Measurements from ENCODE around the gene AGMO.

The AGMO gene

DNA sequence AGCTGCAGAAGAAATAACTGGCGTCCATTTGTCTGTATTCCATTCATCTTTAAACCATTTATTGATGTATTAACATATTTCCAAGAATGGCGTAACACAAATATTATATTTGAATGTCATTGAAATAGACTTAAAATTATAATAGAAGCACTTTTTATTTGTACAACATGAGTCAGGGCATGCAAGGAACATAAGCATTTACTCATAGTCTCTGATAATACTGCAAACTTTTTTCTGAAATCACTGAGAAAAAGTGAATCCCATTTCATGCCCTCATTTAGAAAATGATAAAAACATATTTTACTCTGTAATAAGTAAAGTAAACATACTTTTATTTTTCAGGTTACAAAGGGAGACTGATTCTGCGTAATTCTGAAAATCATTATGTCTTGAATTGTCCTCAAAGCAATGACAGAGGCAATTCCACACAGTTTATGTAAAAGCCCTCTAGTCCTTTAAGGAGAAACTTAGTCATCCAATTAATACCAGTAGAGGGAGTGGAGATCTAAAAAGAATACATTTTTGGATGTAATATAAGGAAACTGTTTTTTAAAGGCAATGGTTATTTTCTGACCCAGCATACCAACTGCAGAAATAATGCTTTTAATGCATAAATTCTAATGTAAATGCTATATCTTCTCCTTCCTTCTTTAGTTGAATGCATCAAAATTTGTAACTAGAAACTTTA lies 58.1 kb downstream of the AGMO start:
- no peak for TF ChIP-seq POLR2A (IDR thresholded peaks at IDR 0.05; ENCODE audit: low read depth, low read length)
- FAIRE-seq (peak; percentile 33), DNase-seq (ENCODE audit: insufficient read length, low spot score) (no peak)

DNA sequence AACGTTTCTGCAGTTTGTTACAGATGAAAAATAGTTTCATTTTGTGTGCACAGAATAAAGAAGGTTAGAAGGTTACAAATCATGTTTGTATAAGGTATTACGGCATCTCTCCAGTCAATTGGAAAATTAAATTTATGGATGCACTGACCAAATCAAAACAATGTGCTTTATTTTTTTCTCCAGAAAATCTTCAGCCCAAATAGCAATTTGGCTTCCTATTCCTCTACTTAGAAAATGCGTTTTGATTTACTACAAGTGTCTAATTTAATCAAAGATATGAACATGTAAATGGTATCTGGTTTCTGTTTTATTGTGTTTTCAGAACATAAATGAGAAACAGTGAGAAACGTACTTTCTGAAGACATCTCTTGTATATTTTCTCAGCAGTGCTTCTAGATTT lies 63.4 kb downstream of the AGMO start:
- DNase-seq (ENCODE audit: insufficient read length, low spot score) (no peak), FAIRE-seq (peak; percentile 75)
- no peak for TF ChIP-seq POLR2A (IDR thresholded peaks at IDR 0.05; ENCODE audit: low read depth, low read length)

DNA sequence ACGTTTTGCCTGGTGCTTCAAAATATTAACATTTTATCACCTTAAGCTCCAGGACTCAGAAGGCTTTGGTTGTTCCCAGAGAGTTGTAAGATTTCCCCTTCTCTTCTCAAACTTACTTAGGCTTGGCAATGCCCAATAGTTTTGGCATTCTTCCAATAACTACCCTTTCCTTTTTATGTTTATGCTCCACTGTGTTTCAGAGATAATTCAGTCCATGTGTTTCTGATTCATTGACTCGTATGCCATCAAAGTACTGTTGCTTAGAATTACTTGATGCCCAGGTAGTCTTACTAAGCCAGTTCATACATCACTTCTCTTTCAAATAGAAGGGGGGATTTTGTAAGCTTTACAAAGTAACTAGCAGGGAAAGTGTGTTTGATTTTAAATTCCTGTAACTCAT lies 66.6 kb downstream of the AGMO start:
- peak; percentile 53 for FAIRE-seq
- DNase-seq (ENCODE audit: insufficient read length, low spot score): no peak
- TF ChIP-seq POLR2A (IDR thresholded peaks at IDR 0.05; ENCODE audit: low read depth, low read length): no peak

DNA sequence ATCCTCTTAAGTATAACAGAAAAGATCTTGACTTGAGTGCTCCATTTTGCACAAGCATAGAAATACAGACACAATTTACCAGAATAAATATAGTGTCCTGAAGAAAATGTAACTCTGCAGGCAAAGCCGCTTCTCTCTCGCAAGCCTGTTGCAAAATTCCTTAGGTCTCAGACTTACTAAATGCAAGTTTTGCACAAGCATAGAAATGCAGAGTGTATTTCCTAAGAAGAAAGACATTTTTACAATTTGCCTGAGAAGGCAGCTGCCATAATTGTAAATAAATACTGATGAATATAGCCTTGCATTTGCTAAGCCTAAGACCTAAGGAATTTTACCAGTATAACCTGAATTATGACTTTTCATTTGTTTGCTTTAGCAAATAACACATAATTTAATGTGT lies 67.1 kb downstream of the AGMO start:
- DNase-seq (ENCODE audit: insufficient read length, low spot score): no peak
- FAIRE-seq: peak; percentile 11
- TF ChIP-seq POLR2A (IDR thresholded peaks at IDR 0.05; ENCODE audit: low read depth, low read length): no peak

DNA sequence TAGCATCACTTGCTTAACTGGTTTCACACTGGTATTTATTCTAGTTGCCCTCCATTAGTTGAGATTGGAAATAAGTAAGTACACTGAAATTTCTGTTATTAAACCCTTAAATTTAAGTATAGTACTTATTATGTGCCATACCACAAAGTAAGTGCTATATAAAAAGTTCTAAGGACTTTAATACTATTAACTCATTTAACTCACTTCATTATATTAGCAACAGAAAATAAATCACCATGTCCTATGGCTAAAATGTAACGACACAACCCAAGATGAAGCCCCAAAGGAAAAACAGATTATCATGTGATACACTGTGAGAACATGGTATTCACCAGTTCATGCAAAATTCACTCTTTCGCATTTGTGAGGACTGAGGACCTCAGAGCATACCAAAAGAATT lies 70.5 kb downstream of the AGMO start:
- peak; percentile 43 for FAIRE-seq
- no peak for DNase-seq (ENCODE audit: insufficient read length, low spot score)
- TF ChIP-seq POLR2A (IDR thresholded peaks at IDR 0.05; ENCODE audit: low read depth, low read length): no peak

DNA sequence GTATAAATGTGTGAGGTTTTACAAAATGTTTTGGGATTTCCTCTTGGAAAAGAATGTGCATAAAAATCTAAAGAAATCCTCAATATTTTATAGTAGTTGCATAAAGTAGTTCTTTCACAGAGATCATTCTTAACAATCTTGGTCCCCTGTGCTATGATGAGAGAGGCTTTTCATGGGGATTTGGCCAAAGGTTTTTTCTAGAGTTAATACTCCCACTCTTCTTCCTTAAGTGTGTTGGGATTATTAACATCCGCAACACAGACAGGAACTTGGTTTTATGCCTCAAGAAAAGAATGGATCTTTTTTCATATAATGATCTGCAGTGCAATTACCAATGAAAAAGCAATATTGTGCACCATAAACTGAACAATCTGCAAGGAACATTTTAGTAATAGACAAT lies 71.5 kb downstream of the AGMO start:
- FAIRE-seq (no peak), DNase-seq (ENCODE audit: insufficient read length, low spot score) (no peak)
- no peak for TF ChIP-seq POLR2A (IDR thresholded peaks at IDR 0.05; ENCODE audit: low read depth, low read length)

DNA sequence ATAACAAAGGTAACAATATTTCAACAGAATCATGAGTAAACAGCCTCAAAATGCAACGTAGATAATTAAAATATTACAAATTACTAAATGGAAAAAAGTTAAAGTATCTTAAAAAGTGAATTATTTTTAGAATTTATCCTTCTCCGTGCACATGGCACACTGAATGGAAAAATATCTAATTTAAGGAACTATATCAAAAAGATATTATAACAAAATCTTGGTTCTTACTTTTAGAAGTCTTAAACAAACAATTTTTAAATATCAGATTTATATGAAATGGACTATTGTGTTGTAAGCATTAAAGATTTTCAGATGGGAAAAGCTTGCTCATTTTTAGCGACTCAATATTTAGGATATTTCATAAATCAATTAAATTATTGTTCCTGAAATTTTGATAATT lies 72.0 kb downstream of the AGMO start:
- TF ChIP-seq POLR2A (IDR thresholded peaks at IDR 0.05; ENCODE audit: low read depth, low read length): no peak
- FAIRE-seq (no peak), DNase-seq (ENCODE audit: insufficient read length, low spot score) (no peak)

DNA sequence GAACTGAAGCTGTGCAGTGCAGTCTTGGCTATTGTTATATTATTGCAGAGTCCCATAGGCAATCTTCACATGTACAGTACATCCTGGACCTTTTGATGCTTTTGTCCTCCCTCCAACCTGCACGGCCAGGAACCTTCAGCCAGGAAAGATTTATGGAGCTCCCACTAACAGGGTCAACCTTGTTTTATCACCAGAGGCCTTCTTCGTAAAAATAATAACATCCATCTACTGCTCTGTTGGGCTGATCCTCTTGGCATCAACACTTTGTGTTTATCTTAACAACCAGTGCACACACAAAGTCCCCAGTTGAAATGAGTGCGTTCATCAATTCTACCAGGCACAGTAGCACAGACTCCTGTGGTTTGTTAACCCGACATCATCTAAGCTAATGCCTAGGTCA lies 72.4 kb downstream of the AGMO start:
- no peak for DNase-seq (ENCODE audit: insufficient read length, low spot score)
- peak; percentile 64 for FAIRE-seq
- TF ChIP-seq POLR2A (IDR thresholded peaks at IDR 0.05; ENCODE audit: low read depth, low read length): no peak

DNA sequence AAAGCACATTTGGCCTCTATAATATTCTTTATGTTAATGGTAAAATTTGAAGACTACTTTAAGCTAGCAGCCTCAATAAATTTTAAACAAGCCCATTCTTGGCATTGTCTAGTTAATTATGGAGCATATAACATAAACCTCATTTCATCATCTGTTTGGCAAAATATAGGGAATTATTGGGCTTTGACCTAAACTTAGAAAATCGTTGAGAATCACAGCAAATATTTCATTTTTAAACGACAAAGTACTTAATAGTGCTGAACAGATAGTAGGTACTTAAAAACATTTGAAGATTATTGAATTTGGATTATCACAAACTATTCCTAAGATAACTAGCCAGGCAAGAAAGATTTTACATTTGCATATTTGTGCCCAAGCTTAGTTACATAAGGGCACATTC lies 73.4 kb downstream of the AGMO start:
- FAIRE-seq: peak; percentile 78
- TF ChIP-seq POLR2A (IDR thresholded peaks at IDR 0.05; ENCODE audit: low read depth, low read length): no peak

DNA sequence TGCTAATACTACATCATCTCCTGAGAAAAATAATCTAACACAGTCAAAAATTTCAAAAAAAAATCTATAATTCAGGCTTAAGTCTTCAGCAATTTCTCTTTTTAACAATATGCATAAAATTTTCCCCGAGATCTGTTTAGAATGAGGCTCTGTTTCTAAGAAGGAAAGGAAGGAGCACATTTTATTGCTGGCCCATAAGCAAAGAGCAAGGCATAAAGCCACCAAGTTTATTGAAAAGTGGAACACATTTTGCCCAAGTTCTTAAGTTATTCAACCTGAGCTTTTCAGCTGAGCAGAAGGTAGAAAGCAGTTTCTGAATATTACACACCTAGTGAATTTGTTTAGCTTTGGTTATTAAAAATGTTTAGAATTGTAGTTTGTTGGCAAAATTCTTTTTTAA lies 73.9 kb downstream of the AGMO start:
- no peak for TF ChIP-seq POLR2A (IDR thresholded peaks at IDR 0.05; ENCODE audit: low read depth, low read length)
- FAIRE-seq: no peak
- no peak for DNase-seq (ENCODE audit: insufficient read length, low spot score)

More for the DNA sequence above, 73.4 kb downstream of the AGMO start:
- DNase-seq (ENCODE audit: insufficient read length, low spot score): no peak

DNA sequence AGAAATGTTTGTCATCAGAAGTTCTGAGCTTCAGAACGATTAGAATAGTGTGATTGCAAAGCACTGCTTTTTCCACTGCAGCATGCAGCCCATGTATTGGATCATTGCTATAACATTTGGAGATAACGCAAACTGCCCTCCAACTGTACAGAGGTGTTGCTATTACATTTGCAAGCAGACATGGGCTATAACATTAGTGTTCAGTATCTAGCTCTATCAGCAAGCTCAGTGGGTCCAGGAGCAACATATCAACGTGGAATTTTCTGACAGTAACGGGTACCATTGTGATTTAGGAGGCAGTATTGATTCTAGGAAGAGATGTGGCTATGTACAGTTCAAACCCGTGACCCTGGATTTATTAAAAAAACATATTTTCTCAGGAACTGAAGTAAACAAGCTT lies 75.8 kb downstream of the AGMO start:
- TF ChIP-seq POLR2A (IDR thresholded peaks at IDR 0.05; ENCODE audit: low read depth, low read length): no peak
- DNase-seq (ENCODE audit: insufficient read length, low spot score) (no peak), FAIRE-seq (peak; percentile 53)

DNA sequence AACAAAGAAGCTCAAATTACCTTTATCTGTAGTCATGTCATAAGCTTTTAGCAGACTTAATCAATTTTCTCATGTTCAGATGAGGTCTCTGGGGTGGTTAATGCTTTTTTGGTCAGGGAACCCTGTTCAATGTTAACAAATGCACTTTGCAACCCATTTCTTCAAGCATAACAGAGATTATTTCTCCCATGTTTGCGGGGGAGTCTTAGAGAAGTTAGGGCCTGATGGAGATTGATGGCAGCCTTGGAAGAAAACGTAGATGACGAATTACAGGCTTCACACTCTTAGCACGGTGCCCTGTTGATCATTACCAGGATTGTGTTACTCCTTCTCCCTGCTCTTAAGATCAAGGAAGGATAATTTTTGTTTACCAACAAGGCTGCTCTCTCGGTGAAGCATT lies 76.4 kb downstream of the AGMO start:
- FAIRE-seq (peak; percentile 41), DNase-seq (ENCODE audit: insufficient read length, low spot score) (no peak)
- no peak for TF ChIP-seq POLR2A (IDR thresholded peaks at IDR 0.05; ENCODE audit: low read depth, low read length)

DNA sequence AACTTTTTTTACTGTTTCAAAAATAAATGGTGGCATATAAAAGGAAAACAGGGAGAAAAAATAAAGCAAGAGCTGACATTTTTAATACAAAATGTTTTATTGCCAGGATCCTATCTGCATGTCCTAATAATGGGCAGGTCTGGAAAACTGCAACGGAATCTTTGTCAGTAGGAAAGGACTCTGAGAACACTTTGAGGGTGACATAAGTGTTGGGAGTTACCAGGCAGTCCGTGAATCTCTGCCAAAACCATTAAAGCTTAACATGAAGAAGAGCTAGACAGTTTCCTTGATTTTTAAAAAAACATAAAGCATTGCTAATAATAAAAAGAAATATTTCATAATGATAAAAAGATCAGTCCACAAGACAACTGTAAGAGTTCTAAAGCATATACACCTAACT lies 80.7 kb downstream of the AGMO start:
- no peak for DNase-seq (ENCODE audit: insufficient read length, low spot score)
- no peak for FAIRE-seq
- TF ChIP-seq POLR2A (IDR thresholded peaks at IDR 0.05; ENCODE audit: low read depth, low read length): no peak

DNA sequence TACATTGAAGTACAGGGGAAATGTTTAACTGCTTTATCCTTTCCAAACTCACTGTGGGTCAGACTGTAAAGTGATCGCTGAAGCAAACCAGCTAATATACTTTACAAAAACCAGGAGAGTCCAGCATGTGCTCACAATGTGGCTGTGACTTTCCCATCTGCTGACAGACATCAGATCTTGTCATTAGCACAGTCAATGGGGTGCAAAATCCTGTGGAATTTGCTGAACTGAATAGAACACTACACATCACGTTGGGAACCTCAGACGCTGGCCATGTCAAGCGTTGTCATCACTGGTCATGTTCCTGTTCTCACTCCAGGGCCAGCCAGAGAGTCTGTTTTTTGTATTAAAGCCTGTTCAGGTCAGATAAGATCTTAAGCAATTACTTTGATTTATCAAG lies 83.4 kb downstream of the AGMO start:
- TF ChIP-seq POLR2A (IDR thresholded peaks at IDR 0.05; ENCODE audit: low read depth, low read length): no peak
- DNase-seq (ENCODE audit: insufficient read length, low spot score) (no peak), FAIRE-seq (peak; percentile 30)

DNA sequence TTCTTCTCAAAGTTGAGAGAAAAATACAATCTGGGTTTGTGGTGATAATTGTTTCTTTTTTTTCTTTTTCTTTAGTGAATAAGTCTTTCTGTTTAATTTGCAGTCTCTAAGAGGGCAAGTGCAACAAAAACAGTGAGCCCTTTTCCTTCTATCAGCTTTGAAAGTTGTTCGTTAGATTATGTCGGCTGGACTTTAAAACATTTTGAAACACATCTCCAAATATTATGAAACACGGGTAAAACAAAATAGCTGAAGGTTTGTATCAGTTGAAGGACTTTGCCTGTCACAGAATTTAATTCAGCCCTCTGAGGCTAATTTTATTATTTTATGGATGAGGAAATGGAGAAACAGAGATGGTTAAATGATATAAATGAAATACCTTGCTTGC lies 85.3 kb downstream of the AGMO start:
- FAIRE-seq: no peak
- DNase-seq (ENCODE audit: insufficient read length, low spot score): no peak
- TF ChIP-seq POLR2A (IDR thresholded peaks at IDR 0.05; ENCODE audit: low read depth, low read length): no peak
